MM.1S (cell line): ENCODE measurements around the gene CEACAM4.

ENCODE experiments used
- CTCF ChIP-seq: fragments of 300-600 bp; sonication (generic); IDR thresholded peaks from 2 replicates; pipeline ENCODE4 v1.5.1; 2016; ENCODE audit warnings: antibody characterized with exemption, low read length, mixed read lengths
- EZH2phosphoT487 ChIP-seq: fragments of 300-600 bp; sonication (generic); IDR thresholded peaks from 2 replicates; pipeline ENCODE4 v1.6.1; 2018; ENCODE audit warnings: antibody characterized with exemption, low read length

GRCh38 chr19:41587101-41587837, 39.6 kb downstream of the CEACAM4 start:
- no peak for TF ChIP-seq CTCF
- TF ChIP-seq EZH2phosphoT487: no peak
